Activated T-cell treated with anti-CD3 and anti-CD28 coated beads, Interleukin-2, amount 50 U/mL, for 1 hour (primary cell): ENCODE results near the gene MFRP.
A peak's percentile ranks its signal among the peaks of the same experiment; 100 is the strongest.

Experiments used
- DNase-seq: peaks from one replicate; pipeline ENCODE4 v3.0.0-alpha.2; 2020

MFRP gene

GRCh38 chr11:119372260-119373058 is 26.0 kb upstream of the MFRP start:
- DNase-seq, result no peak

GRCh38 chr11:119371778-119372182 is 25.3 kb upstream of the MFRP start:
- DNase-seq, result no peak

GRCh38 chr11:119371067-119371601 is 24.6 kb upstream of the MFRP start:
- DNase-seq, result no peak

- DNase-seq, result no peak
Measured at GRCh38 chr11:119370486-119371046, 24.1 kb upstream of the MFRP start.

- DNase-seq, result no peak
Measured at GRCh38 chr11:119369132-119369925, 22.8 kb upstream of the MFRP start.

- DNase-seq, result no peak
Measured at GRCh38 chr11:119368121-119369034, 21.9 kb upstream of the MFRP start.

GRCh38 chr11:119367661-119368120 is 21.2 kb upstream of the MFRP start:
- no peak for DNase-seq

- DNase-seq, result no peak
Measured at GRCh38 chr11:119366690-119367620, 20.4 kb upstream of the MFRP start.

GRCh38 chr11:119365071-119365591 is 18.6 kb upstream of the MFRP start:
- DNase-seq, result no peak

- DNase-seq, result peak; percentile 73
Measured at GRCh38 chr11:119363851-119364590, 17.5 kb upstream of the MFRP start.

- no peak for DNase-seq
Measured at GRCh38 chr11:119363081-119363850, 16.8 kb upstream of the MFRP start.

- DNase-seq, result no peak
Measured at GRCh38 chr11:119362741-119363080, 16.2 kb upstream of the MFRP start.

- no peak for DNase-seq
Measured at GRCh38 chr11:119361941-119362725, 15.6 kb upstream of the MFRP start.

GRCh38 chr11:119361056-119361787 is 14.7 kb upstream of the MFRP start:
- no peak for DNase-seq

GRCh38 chr11:119359365-119360214 is 13.1 kb upstream of the MFRP start:
- no peak for DNase-seq

- DNase-seq, result no peak
Measured at GRCh38 chr11:119357074-119357473, 10.6 kb upstream of the MFRP start.
